ENCODE measurements around the gene AKR7A2.

GRCh38 chr1:19342062-19342750 lies 30.3 kb upstream of the AKR7A2 start:
- peak in 1 of 2 donors; percentile 11 for TF ChIP-seq POLR2AphosphoS5 (IDR thresholded peaks at IDR 0.05)
- no peak for TF ChIP-seq CTCF (IDR thresholded peaks at IDR 0.05)
- no peak for TF ChIP-seq EP300 (IDR thresholded peaks at IDR 0.05)
- TF ChIP-seq POLR2A (IDR thresholded peaks at IDR 0.05; ENCODE audit: low read depth) = no peak
